H1 (cell line): Measurements from ENCODE around the gene XNDC1N. TPM values are rescaled to one million over a fixed set of nuclear protein-coding genes. Genes with fewer than 3 reads are reported as not detected.
A peak's percentile ranks its signal among the peaks of the same experiment; 100 is the strongest.
"Not testable (repeated sequence)": the region's sequence is repeated elsewhere in the genome, so short reads cannot be mapped to it uniquely, and the experiment has no call there.

Experiments used
- CTCF ChIA-PET: fragments of 300-600 bp; sonication (Branson Sonifier 250); formaldehyde crosslinking; loops from one replicate; lab custom pipeline; 2021; ENCODE audit not compliant: partially characterized antibody; lab: Charles Lee
- POLR2A ChIA-PET: fragments of 300-600 bp; sonication (Branson Sonifier 250); formaldehyde crosslinking; loops from one replicate; lab custom pipeline; 2021; ENCODE audit warnings: inconsistent platforms; ENCODE audit not compliant: partially characterized antibody; lab: Charles Lee
- DNase-seq, 2 experiments: peaks; one replicate each; pipeline versions ENCODE4 v3.0.0 to v3.0.0-alpha.2; 2010 to 2022; ENCODE audit warnings: low spot score in 2 of 2, low read depth in 1 of 2, mixed read lengths in 1 of 2
- FAIRE-seq: peaks from 2 replicates; lab custom pipeline; 2011; peaks lifted over from hg19 to GRCh38; lab: Jason Lieb, UNC
- H2AFZ ChIP-seq: 2 replicates; pipeline ENCODE4 v1.8.1; 2012; ENCODE audit warnings: low read length, inconsistent platforms
- H2AK5ac ChIP-seq: 2 replicates; pipeline ENCODE4 v1.6.1; 2013; ENCODE audit warnings: low read depth, low read length
- H2BK120ac ChIP-seq: replicated peaks from 2 replicates; pipeline ENCODE3; 2013; ENCODE audit warnings: low read depth, low read length, inconsistent platforms
- H2BK12ac ChIP-seq: 2 replicates; pipeline ENCODE4 v1.6.1; 2013; ENCODE audit warnings: low read depth, low read length
- H2BK15ac ChIP-seq: 2 replicates; pipeline ENCODE4 v1.6.1; 2013; ENCODE audit warnings: low read length
- H2BK20ac ChIP-seq: 2 replicates; pipeline ENCODE4 v1.6.1; 2013; ENCODE audit warnings: low read length
- H2BK5ac ChIP-seq: 2 replicates; pipeline ENCODE4 v1.6.1; 2013; ENCODE audit warnings: low read depth, low read length
- H3K14ac ChIP-seq: 2 replicates; pipeline ENCODE4 v1.6.1; 2013; ENCODE audit warnings: inconsistent platforms; ENCODE audit not compliant: insufficient read length
- H3K18ac ChIP-seq: 2 replicates; pipeline ENCODE4 v1.6.1; 2013; ENCODE audit warnings: low read length; ENCODE audit errors: extremely low read depth
- H3K23ac ChIP-seq: 2 replicates; pipeline ENCODE4 v1.6.1; 2013; ENCODE audit warnings: inconsistent platforms; ENCODE audit not compliant: insufficient read length
- H3K23me2 ChIP-seq: 2 replicates; pipeline ENCODE4 v1.6.1; 2013; ENCODE audit warnings: low read depth, low read length
- H3K27ac ChIP-seq: 2 replicates; pipeline ENCODE4 v1.6.1; 2011; ENCODE audit warnings: low read depth, low read length, inconsistent platforms
- H3K27me3 ChIP-seq, 4 experiments: replicated peaks in 1 of 4; 1 replicate in 1 of 4; 2 replicates in 3 of 4; pipeline versions ENCODE4 v1.6.1 to v1.8.1; 2011 to 2013; ENCODE audit warnings: low read length in 3 of 4, mild to moderate bottlenecking in 3 of 4, inconsistent platforms in 2 of 4, mixed read lengths in 2 of 4, moderate library complexity in 1 of 4; ENCODE audit not compliant: control insufficient read depth in 3 of 4, insufficient read depth in 3 of 4; ENCODE audit errors: extremely low read depth in 1 of 4
- H3K36me3 ChIP-seq, 4 experiments: 2 replicates each; pipeline versions ENCODE4 v1.6.1 to v1.8.1; 2011 to 2013; ENCODE audit warnings: mild to moderate bottlenecking in 4 of 4, low read length in 3 of 4, moderate library complexity in 2 of 4, control low read depth in 1 of 4, inconsistent platforms in 1 of 4; ENCODE audit not compliant: insufficient read depth in 4 of 4, control insufficient read depth in 2 of 4
- H3K4ac ChIP-seq: replicated peaks from 2 replicates; pipeline ENCODE3; 2013; ENCODE audit warnings: low read length, low read depth, mixed read lengths, inconsistent platforms; ENCODE audit not compliant: insufficient read length
- H3K4me1 ChIP-seq, 4 experiments: replicated peaks in 1 of 4; 1 replicate in 1 of 4; 2 replicates in 3 of 4; pipeline versions ENCODE4 v1.6.1 to v1.8.1; 2011 to 2013; ENCODE audit warnings: low read length in 3 of 4, inconsistent platforms in 2 of 4, mixed read lengths in 1 of 4; ENCODE audit not compliant: insufficient read depth in 4 of 4, control insufficient read depth in 3 of 4
- H3K4me2 ChIP-seq, 2 experiments: 2 replicates each; pipeline versions ENCODE4 v1.6.1 to v1.8.1; 2011 to 2013; ENCODE audit warnings: low read depth in 2 of 2, low read length in 2 of 2, control low read depth in 1 of 2, inconsistent platforms in 1 of 2, mild to moderate bottlenecking in 1 of 2; ENCODE audit not compliant: insufficient read depth in 1 of 2
- H3K4me3 ChIP-seq, 4 experiments: fragments of 200-600, 300-600 bp in 1 of 4; sonication (generic), shearing (Covaris generic), sonication (Bioruptor Twin) in 1 of 4; 2 replicates each; pipeline versions ENCODE4 v1.5.1 to v1.8.1; 2011 to 2016; ENCODE audit warnings: low read length in 4 of 4, low read depth in 3 of 4, control low read depth in 2 of 4, inconsistent platforms in 2 of 4, mild to moderate bottlenecking in 2 of 4, mixed read lengths in 1 of 4, moderate library complexity in 1 of 4; ENCODE audit not compliant: insufficient read depth in 2 of 4; ENCODE audit errors: extremely low read depth in 1 of 4
- H3K56ac ChIP-seq: replicated peaks from 2 replicates; pipeline ENCODE3; 2013; ENCODE audit warnings: low read depth, mild to moderate bottlenecking, mixed read lengths, low read length, inconsistent platforms; ENCODE audit not compliant: insufficient read length
- H3K79me1 ChIP-seq: 2 replicates; pipeline ENCODE4 v1.6.1; 2013; ENCODE audit warnings: low read depth, low read length, control low read depth
- H3K79me2 ChIP-seq, 2 experiments: 2 replicates each; pipeline versions ENCODE4 v1.6.1 to v1.8.1; 2012 to 2013; ENCODE audit warnings: low read length in 2 of 2, mild to moderate bottlenecking in 2 of 2, inconsistent platforms in 1 of 2; ENCODE audit not compliant: insufficient read depth in 2 of 2, control insufficient read depth in 1 of 2
- H3K9ac ChIP-seq, 4 experiments: replicated peaks in 1 of 4; 1 replicate in 1 of 4; 2 replicates in 3 of 4; pipeline versions ENCODE4 v1.6.1 to v1.8.1; 2011 to 2013; ENCODE audit warnings: low read depth in 3 of 4, low read length in 3 of 4, control low read depth in 2 of 4, mild to moderate bottlenecking in 2 of 4, moderate library complexity in 2 of 4, inconsistent platforms in 1 of 4; ENCODE audit errors: extremely low read depth in 1 of 4
- H3K9me3 ChIP-seq, 2 experiments: 2 replicates each; pipeline versions ENCODE4 v1.6.1 to v1.8.1; 2012 to 2013; ENCODE audit warnings: mild to moderate bottlenecking in 2 of 2, moderate library complexity in 2 of 2, control low read depth in 1 of 2, inconsistent platforms in 1 of 2, low read depth in 1 of 2, low read length in 1 of 2, mixed read lengths in 1 of 2; ENCODE audit not compliant: insufficient read depth in 2 of 2
- H4K20me1 ChIP-seq, 2 experiments: replicated peaks in 1 of 2; 2 replicates each; pipeline versions ENCODE3 to v1.8.1; 2011 to 2013; ENCODE audit warnings: inconsistent platforms in 2 of 2, low read length in 2 of 2, mild to moderate bottlenecking in 1 of 2; ENCODE audit not compliant: insufficient read depth in 2 of 2, control insufficient read depth in 1 of 2
- H4K5ac ChIP-seq: 2 replicates; pipeline ENCODE4 v1.6.1; 2013; ENCODE audit warnings: low read length, low read depth, mixed read lengths, inconsistent platforms; ENCODE audit not compliant: insufficient read length
- H4K8ac ChIP-seq: 2 replicates; pipeline ENCODE4 v1.8.0; 2013; ENCODE audit warnings: mild to moderate bottlenecking, moderate library complexity, low read length, inconsistent platforms; ENCODE audit not compliant: insufficient read depth; ENCODE audit errors: extremely low read depth
- H4K91ac ChIP-seq: replicated peaks from 2 replicates; pipeline ENCODE3; 2013; ENCODE audit warnings: low read length, mixed read lengths, inconsistent platforms; ENCODE audit not compliant: insufficient read length
- E2F6 ChIP-seq: IDR thresholded peaks from 2 replicates; pipeline ENCODE4 v1.6.1; 2012; ENCODE audit warnings: inconsistent platforms
- MAX ChIP-seq: IDR thresholded peaks from 2 replicates; pipeline ENCODE4 v1.6.1; 2012; ENCODE audit warnings: inconsistent platforms
- WGBS, 2 experiments: shearing (Covaris generic) in 1 of 2; methylation state at CpG; one replicate each; pipeline versions ENCODE4 v1.1.6 to v1.1.7; 2013 to 2015; ENCODE audit warnings: low lambda C conversion rate in 2 of 2, mixed read lengths in 2 of 2, inconsistent platforms in 1 of 2, low coverage in 1 of 2, missing lambda C conversion rate in 1 of 2; ENCODE audit not compliant: insufficient replicate concordance in 2 of 2, insufficient coverage in 1 of 2, insufficient read length in 1 of 2; ENCODE audit errors: extremely low coverage in 1 of 2, missing lambda C conversion rate in 1 of 2; 5-methylcytosine and 5-hydroxymethylcytosine counted together
- polyA plus RNA-seq, 7 experiments: library from polyadenylated mRNA; depleted of rRNA in 3 of 7; stranded (reverse) in 5 of 7; unstranded in 2 of 7; fragments of >200 nt in 5 of 7; fragments of 200-250 nt in 2 of 7; gene quantifications; 1 replicate in 5 of 7; 2 replicates in 1 of 7; 4 replicates in 1 of 7; pipeline versions ENCODE4 v1.2.1 to v1.2.3, GENCODE V29; 2011 to 2013; ENCODE audit warnings: missing spikeins in 2 of 7, mixed read lengths in 2 of 7
- total RNA-seq: library from RNA; stranded (reverse); fragmentation: NEBNext Ultra II Directional; extraction: Animal tissue kit (Norgen Biotek cat#: 25700); gene quantifications from 2 replicates; pipeline ENCODE4 v1.2.1, GENCODE V29; 2021

The XNDC1N gene
- total and polyA plus RNA-seq, 2 of the 8 experiments (the other 6 are each of a cell fraction or from before 2014, with no cell fraction given): 5.8 to 7.5 TPM

- H2BK20ac ChIP-seq, H2BK5ac ChIP-seq, H3K4me2 ChIP-seq, H4K5ac ChIP-seq, H3K9ac ChIP-seq, H2AK5ac ChIP-seq, H4K20me1 ChIP-seq, FAIRE-seq, H4K8ac ChIP-seq, H3K4me1 ChIP-seq, POLR2A ChIA-PET, H2BK12ac ChIP-seq, H3K14ac ChIP-seq, H3K27me3 ChIP-seq, H3K79me2 ChIP-seq, H3K4me3 ChIP-seq, H2BK15ac ChIP-seq, H2BK120ac ChIP-seq, H4K91ac ChIP-seq, H3K4ac ChIP-seq, DNase-seq, H3K79me1 ChIP-seq, H3K56ac ChIP-seq, H3K27ac ChIP-seq, H3K23me2 ChIP-seq, H3K9me3 ChIP-seq, H3K23ac ChIP-seq, H3K36me3 ChIP-seq, H2AFZ ChIP-seq, H3K18ac ChIP-seq: not testable (repeated sequence)
- WGBS, 2 experiments: 84% methylated on average over 13 of the region's 14 CpGs; no CpG with 5 or more reads in 1 of the 2 experiments
- TF ChIP-seq MAX (peak; percentile 52), E2F6 (peak; percentile 42; the same call in 1 of the 2 replicates)
- CTCF ChIA-PET: interaction anchor here (1.1 kb wide), 1 partner anchor 22 kb away, joined by 3 read pairs; no protein-coding TSS in a partner anchor
These were observed 39.1 kb downstream of the XNDC1N start for GRCh38 chr11:71889181-71889872.
